Transverse colon (tissue), 4 donors: ENCODE measurements around the gene UBE2E2. TPM values are rescaled to one million over a fixed set of nuclear protein-coding genes. Genes with fewer than 3 reads are reported as not detected.

Experiments
- DNase-seq: peaks from one replicate; pipeline ENCODE4 v3.0.0-alpha.2; 2019
- H3K27ac ChIP-seq, 4 donors: fragments of 200-600 bp; sonication (generic); 2 replicates each; pipeline ENCODE4 v1.5.1; 2016 to 2018; ENCODE audit warnings: inconsistent platforms in 4 of 4
- H3K27me3 ChIP-seq: fragments of 200-600 bp; sonication (generic); 2 replicates; pipeline ENCODE4 v1.5.1; 2017; ENCODE audit warnings: inconsistent platforms
- H3K36me3 ChIP-seq, 4 donors: fragments of 200-600 bp; sonication (generic); 2 replicates each; pipeline ENCODE4 v1.5.1; 2017 to 2019; ENCODE audit warnings: inconsistent platforms in 4 of 4
- H3K4me1 ChIP-seq, 4 donors: fragments of 200-600 bp; sonication (generic); 2 replicates each; pipeline ENCODE4 v1.5.1; 2017 to 2020; ENCODE audit warnings: inconsistent platforms in 4 of 4
- H3K4me3 ChIP-seq, 4 donors: fragments of 200-600 bp; sonication (generic); 1 replicate in 1 of 4; 2 replicates in 3 of 4; pipeline versions ENCODE4 v1.5.1 to v1.6.1; 2017 to 2019; ENCODE audit warnings: inconsistent platforms in 4 of 4
- H3K9me3 ChIP-seq, 2 donors: fragments of 200-600 bp; sonication (generic); 2 replicates each; pipeline ENCODE4 v1.5.1; 2017 to 2019; ENCODE audit warnings: inconsistent platforms in 2 of 2
- EP300 ChIP-seq: sonication (generic); formaldehyde crosslinking; IDR thresholded peaks from one replicate; pipeline ENCODE4 v1.6.1; 2017; ENCODE audit warnings: antibody characterized with exemption, low read depth
- POLR2A ChIP-seq: fragments of 450-650 bp; IDR thresholded peaks from one replicate; pipeline ENCODE4 v1.6.1; 2016; ENCODE audit warnings: antibody characterized with exemption, mild to moderate bottlenecking, moderate library complexity
- POLR2AphosphoS5 ChIP-seq, 3 donors: sonication (generic); formaldehyde crosslinking; IDR thresholded peaks; one replicate each; pipeline ENCODE4 v1.6.1; 2016; ENCODE audit warnings: antibody characterized with exemption in 3 of 3
- WGBS, 2 donors: methylation state at CpG; one replicate each; pipeline ENCODE4 v1.1.5; 2018; ENCODE audit warnings: low coverage in 1 of 2; 5-methylcytosine and 5-hydroxymethylcytosine counted together
- in situ Hi-C, 4 donors: fragments of 200-750 bp; cut with MboI; loops; one replicate each; pipeline versions ENCODE4 v1.15.0 to v1.15.1; 2017; ENCODE audit warnings: low sequenced_read_pairs in 3 of 4, low pct_ligation_motif_present in 1 of 4, low pct_unique_long_range_greater_than_20kb in 1 of 4
- intact Hi-C: fragments of 100-400 bp; cut with DNase I; formaldehyde crosslinking; loops from one replicate; pipeline ENCODE4 v1.15.1; 2023; ENCODE audit warnings: low total_unique reads
- total RNA-seq, 4 donors: library from RNA; depleted of rRNA; stranded (reverse); fragments of >200 nt; gene quantifications; one replicate each; pipeline ENCODE4 v1.1.0, GENCODE V29; 2016
- TF ChIP-seq, protein P1 (sequence below), 5 experiments: fragments of 200-600 bp in 3 of 5; fragments of 450-650 bp in 2 of 5; sonication (generic) in 3 of 5; IDR thresholded peaks; 1 replicate in 2 of 5; 2 replicates in 3 of 5; pipeline ENCODE4 v1.5.1; 2016 to 2017; ENCODE audit warnings: antibody characterized with exemption in 5 of 5, inconsistent platforms in 3 of 5, mild to moderate bottlenecking in 2 of 5, moderate library complexity in 1 of 5

Gene UBE2E2
- total RNA-seq, 4 donors from 2014 or later, result 5.4 to 133 (median 7.6) TPM

DNA sequence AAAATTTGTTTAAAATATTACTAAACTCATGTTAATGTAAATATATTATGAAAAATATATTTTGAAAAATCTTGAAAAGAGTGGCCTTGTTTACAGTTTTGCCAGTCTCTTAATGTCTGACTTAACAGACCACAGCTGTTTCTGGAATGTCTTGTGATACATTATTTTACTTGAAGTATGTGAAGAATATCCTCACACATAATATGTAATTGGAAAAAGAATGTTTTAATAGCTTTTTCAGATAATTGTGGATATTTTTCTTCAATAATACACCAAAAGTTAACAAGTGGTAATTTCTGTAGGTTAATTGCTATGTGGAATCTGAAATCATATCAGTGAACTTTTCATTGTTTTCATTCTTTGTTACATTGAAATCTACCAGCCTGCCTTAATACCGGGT is 101.3 kb downstream of the UBE2E2 start:
- in situ Hi-C loops, result no loop called here
- no peak for DNase-seq
- TF ChIP-seq, protein P1, sequence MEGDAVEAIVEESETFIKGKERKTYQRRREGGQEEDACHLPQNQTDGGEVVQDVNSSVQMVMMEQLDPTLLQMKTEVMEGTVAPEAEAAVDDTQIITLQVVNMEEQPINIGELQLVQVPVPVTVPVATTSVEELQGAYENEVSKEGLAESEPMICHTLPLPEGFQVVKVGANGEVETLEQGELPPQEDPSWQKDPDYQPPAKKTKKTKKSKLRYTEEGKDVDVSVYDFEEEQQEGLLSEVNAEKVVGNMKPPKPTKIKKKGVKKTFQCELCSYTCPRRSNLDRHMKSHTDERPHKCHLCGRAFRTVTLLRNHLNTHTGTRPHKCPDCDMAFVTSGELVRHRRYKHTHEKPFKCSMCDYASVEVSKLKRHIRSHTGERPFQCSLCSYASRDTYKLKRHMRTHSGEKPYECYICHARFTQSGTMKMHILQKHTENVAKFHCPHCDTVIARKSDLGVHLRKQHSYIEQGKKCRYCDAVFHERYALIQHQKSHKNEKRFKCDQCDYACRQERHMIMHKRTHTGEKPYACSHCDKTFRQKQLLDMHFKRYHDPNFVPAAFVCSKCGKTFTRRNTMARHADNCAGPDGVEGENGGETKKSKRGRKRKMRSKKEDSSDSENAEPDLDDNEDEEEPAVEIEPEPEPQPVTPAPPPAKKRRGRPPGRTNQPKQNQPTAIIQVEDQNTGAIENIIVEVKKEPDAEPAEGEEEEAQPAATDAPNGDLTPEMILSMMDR (IDR thresholded peaks at IDR 0.05), result no peak
- TF ChIP-seq POLR2AphosphoS5 (IDR thresholded peaks at IDR 0.05), result no peak
- TF ChIP-seq EP300, result no peak
- no peak for TF ChIP-seq POLR2A
- Histone ChIP-seq H3K4me1 (no peaks in the 10 kb centered on the region), H3K9me3 (no peaks in the 10 kb centered on the region), H3K36me3 (no peaks in the 10 kb centered on the region), H3K27ac (no peak overlapping the region), H3K27me3 (no peaks in the 10 kb centered on the region), H3K4me3 (no peak overlapping the region)
- WGBS, 2 donors, result 90 to 100% methylated on average over 1 of the region's 1 CpG
- intact Hi-C loops, result no loop called here

DNA sequence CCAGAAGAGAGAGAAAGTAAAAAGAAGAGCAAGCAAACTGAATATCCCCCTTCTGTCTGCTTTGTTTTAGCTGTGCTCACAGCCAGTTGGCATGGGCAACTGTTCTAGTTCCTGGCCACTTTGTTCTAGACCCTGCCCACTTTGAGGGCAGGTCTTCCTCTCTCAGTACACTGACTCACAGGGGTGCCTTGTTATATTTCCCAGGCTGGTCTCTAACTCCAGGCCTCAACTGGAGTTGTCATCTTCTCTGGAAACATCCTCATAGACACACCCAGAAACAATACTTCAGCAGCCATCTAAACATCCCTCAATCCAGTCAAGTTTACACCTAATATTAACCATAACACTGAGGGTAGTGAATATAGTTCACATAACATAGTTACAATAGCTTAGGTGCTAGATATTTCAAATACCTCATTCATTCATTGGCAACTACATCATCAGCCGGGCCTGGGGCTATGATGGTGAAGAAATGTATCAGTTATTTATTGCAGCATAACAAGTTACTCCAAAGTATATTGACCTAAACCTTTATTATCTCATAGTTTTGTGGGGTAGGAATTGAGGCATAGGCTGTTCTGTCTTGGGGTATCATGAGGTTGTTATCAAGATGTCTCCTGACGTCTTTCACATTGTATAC is 106.0 kb downstream of the UBE2E2 start:
- no peaks in the 10 kb centered on the region for H3K4me1 ChIP-seq
- H3K36me3 ChIP-seq, result no peaks in the 10 kb centered on the region
- WGBS, 2 donors, result 93 to 96% methylated on average over 2 of the region's 2 CpGs
- H3K27me3 ChIP-seq, result no peaks in the 10 kb centered on the region
- H3K9me3 ChIP-seq, result no peaks in the 10 kb centered on the region
- no peak for DNase-seq
- H3K4me3 ChIP-seq, result no peak overlapping the region
- no peak overlapping the region for H3K27ac ChIP-seq
- intact Hi-C loops (no loop called here), in situ Hi-C loops (no loop called here)
- TF ChIP-seq POLR2AphosphoS5 (IDR thresholded peaks at IDR 0.05) (no peak), EP300 (no peak), POLR2A (no peak)
- TF ChIP-seq, protein P1 (IDR thresholded peaks at IDR 0.05), result no peak

DNA sequence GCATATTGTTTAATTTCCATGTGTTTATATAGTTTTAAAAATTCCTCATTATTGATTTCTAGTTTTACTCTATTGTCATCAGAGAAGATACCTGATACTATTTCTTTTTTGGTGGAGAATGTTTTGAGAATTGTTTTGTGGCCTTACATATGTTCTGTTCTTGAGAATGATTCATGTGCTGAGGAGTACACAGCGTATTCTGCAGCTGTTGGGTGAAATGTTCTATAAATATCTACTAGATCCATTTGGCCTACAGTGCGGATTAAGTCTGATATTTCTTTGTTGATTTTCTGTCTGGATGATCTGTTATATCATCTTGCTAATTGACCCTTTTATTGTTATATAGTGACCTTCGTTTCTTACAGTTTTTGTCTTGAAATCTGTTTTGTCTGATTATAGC is 109.7 kb downstream of the UBE2E2 start:
- intact Hi-C loops (no loop called here), in situ Hi-C loops (no loop called here)
- Histone ChIP-seq H3K9me3 (no peaks in the 10 kb centered on the region), H3K27me3 (no peaks in the 10 kb centered on the region), H3K4me1 (no peaks in the 10 kb centered on the region), H3K36me3 (no peaks in the 10 kb centered on the region), H3K27ac (no peak overlapping the region), H3K4me3 (no peak overlapping the region)
- no peak for DNase-seq
- WGBS, 2 donors, result 72 to 78% methylated on average over 3 of the region's 3 CpGs
- no peak for TF ChIP-seq POLR2AphosphoS5 (IDR thresholded peaks at IDR 0.05)
- no peak for TF ChIP-seq POLR2A
- TF ChIP-seq EP300, result no peak
- TF ChIP-seq, protein P1 (IDR thresholded peaks at IDR 0.05), result no peak

DNA sequence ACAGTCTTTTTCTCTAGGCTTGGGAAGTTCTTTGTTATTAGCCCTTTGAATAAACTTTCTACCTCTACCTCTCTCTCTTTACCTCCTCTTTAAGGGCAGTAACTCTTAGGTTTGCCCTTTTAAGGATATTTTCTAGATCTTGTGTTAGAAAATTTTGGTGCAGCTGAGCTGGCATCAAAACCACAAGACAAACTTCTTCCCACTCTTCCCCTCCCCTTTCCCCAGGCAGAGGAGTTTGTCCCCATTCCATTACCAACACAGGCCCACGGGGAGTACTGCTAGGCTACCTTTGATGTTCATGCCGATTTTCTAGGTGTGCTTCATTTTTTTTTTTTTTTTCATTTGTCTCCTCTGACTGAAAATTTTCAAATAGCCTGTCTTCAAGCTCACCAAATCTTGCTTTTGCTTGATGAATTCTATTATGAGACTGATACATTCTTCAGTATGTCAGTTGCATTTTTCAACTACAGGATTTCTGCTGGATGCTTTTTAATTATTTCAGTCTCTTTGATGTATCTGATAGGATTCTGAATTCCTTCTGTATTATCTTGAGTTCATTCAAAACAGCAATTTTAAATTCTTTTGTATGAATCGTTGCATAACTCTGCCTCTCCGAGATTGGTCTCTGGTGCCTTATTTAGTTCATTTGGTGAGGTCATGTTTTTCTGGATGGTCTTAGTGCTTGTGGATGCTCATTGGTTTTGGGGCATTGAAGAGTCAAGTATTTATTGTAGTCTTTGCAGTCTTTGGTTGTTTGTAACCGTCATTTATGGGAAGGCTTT is 112.0 kb downstream of the UBE2E2 start:
- intact Hi-C loops, result no loop called here
- H3K4me3 ChIP-seq, result no peak overlapping the region
- H3K4me1 ChIP-seq, result no peaks in the 10 kb centered on the region
- H3K27me3 ChIP-seq, result no peaks in the 10 kb centered on the region
- no peaks in the 10 kb centered on the region for H3K36me3 ChIP-seq
- H3K27ac ChIP-seq, result no peak overlapping the region
- TF ChIP-seq POLR2A (no peak), POLR2AphosphoS5 (IDR thresholded peaks at IDR 0.05) (no peak), EP300 (no peak)
- no peak for DNase-seq
- in situ Hi-C loops, result no loop called here
- WGBS, 2 donors, result 82 to 87% methylated on average over 5 of the region's 5 CpGs
- H3K9me3 ChIP-seq, result no peaks in the 10 kb centered on the region
